Activated CD8-positive, alpha-beta T cell treated with anti-CD3 and anti-CD28 coated beads, Interleukin-2, amount 10 ng/mL, durations not matched to agents 7 days and 5 days (primary cell): ENCODE results near the gene PEPD. TPM values are rescaled to one million over a fixed set of nuclear protein-coding genes. Genes with fewer than 3 reads are reported as not detected.

Source experiments
- ATAC-seq: fragments of 150-1000 bp; cut with Tn5 transposase; one replicate; pipeline ENCODE4 v1.10.0; 2021; ENCODE audit warnings: moderate library complexity
- CTCF ChIA-PET: fragments of 350-600 bp; sonication (Branson Sonifier 250); formaldehyde crosslinking; loops from one replicate; lab custom pipeline; 2021; ENCODE audit warnings: antibody characterized with exemption; lab: Charles Lee
- POLR2A ChIA-PET: fragments of 350-600 bp; sonication (Branson Sonifier 250); formaldehyde crosslinking; loops from one replicate; lab custom pipeline; 2021; ENCODE audit warnings: antibody characterized with exemption; lab: Charles Lee
- DNase-seq: peaks from one replicate; pipeline ENCODE4 v3.0.0-alpha.2; 2020
- H3K27ac Mint-ChIP-seq: one replicate; pipeline ENCODE4 v1.8.0; 2021; ENCODE audit warnings: mild to moderate bottlenecking, mixed read lengths
- H3K27me3 Mint-ChIP-seq: one replicate; pipeline ENCODE4 v1.8.0; 2021; ENCODE audit warnings: low read depth, mixed read lengths
- H3K36me3 Mint-ChIP-seq: one replicate; pipeline ENCODE4 v1.8.0; 2021; ENCODE audit warnings: low read depth, mixed read lengths
- H3K4me1 Mint-ChIP-seq: one replicate; pipeline ENCODE4 v1.8.0; 2021; ENCODE audit warnings: low read depth, mixed read lengths
- H3K4me3 Mint-ChIP-seq: one replicate; pipeline ENCODE4 v1.8.0; 2021; ENCODE audit warnings: mild to moderate bottlenecking, mixed read lengths
- H3K9me3 Mint-ChIP-seq: one replicate; pipeline ENCODE4 v1.8.0; 2022; ENCODE audit warnings: mixed read lengths; ENCODE audit not compliant: insufficient read depth
- total RNA-seq, 2 experiments: library from RNA; stranded (reverse); gene quantifications; one replicate each; pipeline ENCODE4 v1.2.3, GENCODE V29; 2021

Gene PEPD
- total RNA-seq, 2 experiments from 2014 or later = 27.9 to 30.5 TPM

- DNase-seq (no peak), ATAC-seq (no peak)
- Mint-ChIP-seq H3K27me3 (no peaks in the 10 kb centered on the region), H3K27ac (no peak overlapping the region), H3K9me3 (no peaks in the 10 kb centered on the region), H3K4me3 (no peak overlapping the region), H3K36me3 (no peaks in the 10 kb centered on the region), H3K4me1 (no peaks in the 10 kb centered on the region)
- POLR2A ChIA-PET = no interaction called here
- CTCF ChIA-PET = no interaction called here
Observed at GRCh38 chr19:33401683-33402420, 119.7 kb downstream of the PEPD start.

- H3K4me3 Mint-ChIP-seq = no peak overlapping the region
- no peak overlapping the region for H3K27ac Mint-ChIP-seq
- ATAC-seq (no peak), DNase-seq (no peak)
- CTCF ChIA-PET = no interaction called here
- H3K9me3 Mint-ChIP-seq = no peaks in the 10 kb centered on the region
- no peaks in the 10 kb centered on the region for H3K27me3 Mint-ChIP-seq
- POLR2A ChIA-PET = no interaction called here
- H3K4me1 Mint-ChIP-seq = no peaks in the 10 kb centered on the region
- H3K36me3 Mint-ChIP-seq = no peaks in the 10 kb centered on the region
Observed at GRCh38 chr19:33400856-33401682, 120.5 kb downstream of the PEPD start.

- no peak for DNase-seq
- CTCF ChIA-PET = no interaction called here
Observed at GRCh38 chr19:33399745-33400681, 121.6 kb downstream of the PEPD start.

GRCh38 chr19:33399081-33399744, 122.4 kb downstream of the PEPD start:
- no peak overlapping the region for H3K27ac Mint-ChIP-seq
- DNase-seq (no peak), ATAC-seq (no peak)
- no peaks in the 10 kb centered on the region for H3K36me3 Mint-ChIP-seq
- H3K4me1 Mint-ChIP-seq = no peaks in the 10 kb centered on the region
- H3K4me3 Mint-ChIP-seq = no peak overlapping the region
- H3K27me3 Mint-ChIP-seq = no peaks in the 10 kb centered on the region
- H3K9me3 Mint-ChIP-seq = no peaks in the 10 kb centered on the region
- POLR2A ChIA-PET = no interaction called here
- CTCF ChIA-PET = interaction anchor here (1.2 kb wide), 1 partner anchor 17 kb away, joined by 4 read pairs; no protein-coding TSS in a partner anchor

More at GRCh38 chr19:33399745-33400681, 121.6 kb downstream of the PEPD start:
- H3K4me3 Mint-ChIP-seq = no peak overlapping the region
- no peak for ATAC-seq
- no peaks in the 10 kb centered on the region for H3K36me3 Mint-ChIP-seq
- POLR2A ChIA-PET = no interaction called here
- H3K27me3 Mint-ChIP-seq = no peaks in the 10 kb centered on the region
- no peaks in the 10 kb centered on the region for H3K9me3 Mint-ChIP-seq
- no peaks in the 10 kb centered on the region for H3K4me1 Mint-ChIP-seq
- no peak overlapping the region for H3K27ac Mint-ChIP-seq

GRCh38 chr19:33398361-33399060, 123.1 kb downstream of the PEPD start:
- no peaks in the 10 kb centered on the region for H3K4me1 Mint-ChIP-seq
- POLR2A ChIA-PET = no interaction called here

GRCh38 chr19:33397536-33398360, 123.8 kb downstream of the PEPD start:
- CTCF ChIA-PET = interaction anchor here (1.2 kb wide), 1 partner anchor 18 kb away, joined by 4 read pairs; no protein-coding TSS in a partner anchor
- ATAC-seq = no peak
- no peaks in the 10 kb centered on the region for H3K9me3 Mint-ChIP-seq
- H3K27ac Mint-ChIP-seq = no peak overlapping the region
- no peak for DNase-seq
- H3K4me1 Mint-ChIP-seq = no peaks in the 10 kb centered on the region
- no peak overlapping the region for H3K4me3 Mint-ChIP-seq
- H3K36me3 Mint-ChIP-seq = no peaks in the 10 kb centered on the region
- H3K27me3 Mint-ChIP-seq = no peaks in the 10 kb centered on the region
- POLR2A ChIA-PET = no interaction called here

More at GRCh38 chr19:33398361-33399060, 123.1 kb downstream of the PEPD start:
- Mint-ChIP-seq H3K36me3 (no peaks in the 10 kb centered on the region), H3K27ac (no peak overlapping the region), H3K9me3 (no peaks in the 10 kb centered on the region), H3K4me3 (no peak overlapping the region), H3K27me3 (no peaks in the 10 kb centered on the region)
- DNase-seq (no peak), ATAC-seq (no peak)
- CTCF ChIA-PET = interaction anchor here (1.2 kb wide), 1 partner anchor 17 kb away, joined by 4 read pairs; no protein-coding TSS in a partner anchor

- Mint-ChIP-seq H3K4me3 (no peak overlapping the region), H3K9me3 (no peaks in the 10 kb centered on the region), H3K27ac (no peak overlapping the region), H3K27me3 (no peaks in the 10 kb centered on the region), H3K36me3 (no peaks in the 10 kb centered on the region), H3K4me1 (no peaks in the 10 kb centered on the region)
- DNase-seq (no peak), ATAC-seq (no peak)
- ChIA-PET POLR2A (no interaction called here), CTCF (no interaction called here)
Observed at GRCh38 chr19:33396701-33397535, 124.7 kb downstream of the PEPD start.

- POLR2A ChIA-PET = interaction anchor here (0.6 kb wide), 1 partner anchor 52 kb away, joined by 3 read pairs; no protein-coding TSS in a partner anchor
- Mint-ChIP-seq H3K27ac (no peak overlapping the region), H3K4me1 (no peaks in the 10 kb centered on the region), H3K27me3 (no peaks in the 10 kb centered on the region), H3K4me3 (no peak overlapping the region), H3K9me3 (no peaks in the 10 kb centered on the region), H3K36me3 (no peaks in the 10 kb centered on the region)
- CTCF ChIA-PET = no interaction called here
- DNase-seq = no peak
- no peak for ATAC-seq
Observed at GRCh38 chr19:33395561-33396550, 125.7 kb downstream of the PEPD start.
